Dermis blood vessel endothelial cell (primary cell): ENCODE results near the gene PRRC2B. TPM values are rescaled to one million over a fixed set of nuclear protein-coding genes. Genes with fewer than 3 reads are reported as not detected.

Experiments
- DNase-seq: peaks from one replicate; pipeline ENCODE4 v3.0.0; 2010
- total RNA-seq: library from RNA; depleted of rRNA; stranded (reverse); fragments of >200 nt; gene quantifications from 2 replicates; pipeline ENCODE4 v1.2.3, GENCODE V29; 2014

Gene PRRC2B
- total RNA-seq, 1 donor from 2014 or later: 63.8 TPM

- DNase-seq: no peak
Measured at GRCh38 chr9:131521203-131521602, 127.3 kb downstream of the PRRC2B start.

GRCh38 chr9:131521822-131522221 lies 127.9 kb downstream of the PRRC2B start:
- no peak for DNase-seq

GRCh38 chr9:131522257-131523085 lies 128.6 kb downstream of the PRRC2B start:
- DNase-seq: no peak

GRCh38 chr9:131523086-131523388 lies 129.2 kb downstream of the PRRC2B start:
- no peak for DNase-seq

- DNase-seq: no peak
Measured at GRCh38 chr9:131523451-131524435, 129.9 kb downstream of the PRRC2B start.

- no peak for DNase-seq
Measured at GRCh38 chr9:131524665-131525315, 130.9 kb downstream of the PRRC2B start.

GRCh38 chr9:131525643-131526565 lies 132.0 kb downstream of the PRRC2B start:
- DNase-seq: no peak

- DNase-seq: no peak
Measured at GRCh38 chr9:131528186-131528585, 134.3 kb downstream of the PRRC2B start.

- no peak for DNase-seq
Measured at GRCh38 chr9:131528886-131529505, 135.1 kb downstream of the PRRC2B start.

GRCh38 chr9:131529597-131530545 lies 136.0 kb downstream of the PRRC2B start:
- no peak for DNase-seq

GRCh38 chr9:131530546-131530919 lies 136.6 kb downstream of the PRRC2B start:
- DNase-seq: peak; percentile 57

- peak; percentile 88 for DNase-seq
Measured at GRCh38 chr9:131530920-131531832, 137.3 kb downstream of the PRRC2B start, which contains the start of gene UCK1. UCK1 (minus strand) TSS chr9:131531263; CDS start chr9:131531174, 89 bp downstream.

- DNase-seq: no peak
Measured at GRCh38 chr9:131534721-131535237, 140.9 kb downstream of the PRRC2B start.

GRCh38 chr9:131537946-131538345 lies 144.1 kb downstream of the PRRC2B start:
- DNase-seq: no peak

- no peak for DNase-seq
Measured at GRCh38 chr9:131539223-131539923, 145.5 kb downstream of the PRRC2B start.

- no peak for DNase-seq
Measured at GRCh38 chr9:131543141-131543540, 149.3 kb downstream of the PRRC2B start.

GRCh38 chr9:131545003-131545785 lies 151.3 kb downstream of the PRRC2B start, which contains the start of gene PRRT1B:
PRRT1B (plus strand) TSS chr9:131545523; CDS start chr9:131545616, 93 bp downstream.
- peak; percentile 10 for DNase-seq
